Measurements from ENCODE around the gene ATP1A2. TPM values are rescaled to one million over a fixed set of nuclear protein-coding genes. Genes with fewer than 3 reads are reported as not detected.

The ATP1A2 gene
- total and polyA plus RNA-seq, 2 experiments from 2014 or later = 4.9 to 17.7 TPM

GRCh38 chr1:160169553-160170399, 54.2 kb downstream of the ATP1A2 start:
- H3K4me2 ChIP-seq = peak overlapping the region; percentile 56

More at GRCh38 chr1:160169553-160170399, 54.2 kb downstream of the ATP1A2 start:
- peaks cover 54% of the 10 kb centered on the region for H3K4me1 ChIP-seq (ENCODE audit: insufficient read depth)
- H2AFZ ChIP-seq = no peak overlapping the region
- Mint-ChIP-seq H3K9me3 (no peaks in the 10 kb centered on the region; the same call in 1 of the 3 replicates), H3K36me3 (ENCODE audit: low read depth) (no peaks in the 10 kb centered on the region; the same call in 2 of the 3 replicates), H3K27ac (peak overlapping the region; percentile 95), H3K27me3 (ENCODE audit: insufficient read depth, low read depth, poor library complexity) (peaks cover 26% of the 10 kb centered on the region), H3K4me1 (peaks cover 61% of the 10 kb centered on the region), H3K4me3 (peak overlapping the region; percentile 60)
- H3F3A ChIP-seq (replicated peaks; ENCODE audit: low read depth) = peaks cover 20% of the 10 kb centered on the region
- H3K9me2 ChIP-seq (ENCODE audit: insufficient read depth) = peaks cover 13% of the 10 kb centered on the region
- TF ChIP-seq ETS1 (IDR thresholded peaks at IDR 0.05) = peak; percentile 95
- TF ChIP-seq POLR2AphosphoS5 (IDR thresholded peaks at IDR 0.05; ENCODE audit: low read depth) = peak; percentile 45; the same call in 1 of the 2 replicates
- TF ChIP-seq CTCF (conservative IDR thresholded peaks at IDR 0.05; ENCODE audit: low read depth in 2 of 2) = no peak
- peak; percentile 99 for TF ChIP-seq NANOG (IDR thresholded peaks at IDR 0.05; ENCODE audit: borderline replicate concordance)
- peak; percentile 68 for TF ChIP-seq CREB1 (CRISPR knock-in tag; IDR thresholded peaks at IDR 0.05; ENCODE audit: low read depth)
- no peak for TF ChIP-seq REST (IDR thresholded peaks at IDR 0.05; ENCODE audit: unreplicated experiment)
- no peak for TF ChIP-seq ZNF114 (CRISPR knock-in tag; IDR thresholded peaks at IDR 0.05)
- TF ChIP-seq ZNF462 (CRISPR knock-in tag; IDR thresholded peaks at IDR 0.05) = peak; percentile 39; the same call in 1 of the 2 replicates
- no peaks in the 10 kb centered on the region for H3K27me3 ChIP-seq (ENCODE audit: insufficient read depth)
- peak overlapping the region; percentile 33 for H3K4me3 ChIP-seq
- H3K36me3 ChIP-seq (ENCODE audit: insufficient read depth) = no peaks in the 10 kb centered on the region
- H3K79me2 ChIP-seq (replicated peaks; ENCODE audit: insufficient read depth) = no peaks in the 10 kb centered on the region
- H4K20me1 ChIP-seq (replicated peaks; ENCODE audit: insufficient read depth) = no peaks in the 10 kb centered on the region
- H3K27ac ChIP-seq (ENCODE audit: low read depth) = peak overlapping the region; percentile 97
- ATAC-seq (peak; percentile 77), DNase-seq (ENCODE audit: low spot score) (peak; percentile 96)
